SK-N-MC (cell line): ENCODE results near the gene PA2G4.

ENCODE experiments used
- EZH2 ChIP-seq: fragments of 200-600 bp; sonication (generic); IDR thresholded peaks from one replicate; pipeline ENCODE4 v1.6.1; 2017; ENCODE audit warnings: antibody characterized with exemption
- POLR2AphosphoS5 ChIP-seq: IDR thresholded peaks from 2 replicates; pipeline ENCODE4 v1.6.1; 2012; ENCODE audit warnings: mild to moderate bottlenecking, low read depth, low read length, borderline replicate concordance

- no peak for TF ChIP-seq POLR2AphosphoS5
- TF ChIP-seq EZH2: no peak
These were observed 23.7 kb upstream of the PA2G4 start for GRCh38 chr12:56080556-56081138.
